Left lung (tissue), 10 donors: Measurements from ENCODE around the gene RHOT1. TPM values are rescaled to one million over a fixed set of nuclear protein-coding genes. Genes with fewer than 3 reads are reported as not detected.
"Not testable (repeated sequence)": the region's sequence is repeated elsewhere in the genome, so short reads cannot be mapped to it uniquely, and the experiment has no call there.

Source experiments
- ATAC-seq: fragments of 200-7000 bp; cut with Tn5 transposase; one replicate; pipeline ENCODE4 v1.9.1; 2020; ENCODE audit warnings: moderate library complexity
- DNase-seq, 4 donors: peaks; one replicate each; pipeline ENCODE4 v3.0.0-alpha.2; 2013 to 2020
- H3K27ac ChIP-seq, 2 donors: fragments of 200-600 bp; sonication (generic) in 1 of 2; one replicate each; pipeline versions ENCODE4 v1.5.0 to v1.8.0; 2020 to 2021
- H3K27me3 ChIP-seq, 2 donors: fragments of 200-600 bp; sonication (generic) in 1 of 2; one replicate each; pipeline versions ENCODE4 v1.5.0 to v1.8.0; 2020 to 2021
- H3K36me3 ChIP-seq, 2 donors: fragments of 200-600 bp; sonication (generic) in 1 of 2; one replicate each; pipeline versions ENCODE4 v1.5.0 to v1.8.0; 2020 to 2021
- H3K4me1 ChIP-seq, 2 donors: fragments of 200-600 bp; one replicate each; pipeline ENCODE4 v1.8.0; 2021
- H3K4me3 ChIP-seq, 2 donors: fragments of 200-600 bp; sonication (generic) in 1 of 2; one replicate each; pipeline versions ENCODE4 v1.5.0 to v1.8.0; 2020 to 2021; ENCODE audit warnings: mild to moderate bottlenecking in 1 of 2
- H3K9me3 ChIP-seq, 2 donors: fragments of 200-600 bp; sonication (generic) in 1 of 2; one replicate each; pipeline versions ENCODE4 v1.5.0 to v1.8.0; 2020 to 2021
- intact Hi-C, 2 donors: fragments of 100-400 bp; cut with DNase I; formaldehyde crosslinking; loops; one replicate each; pipeline versions ENCODE4 v1.11.2 to v1.14.2; 2022
- polyA plus RNA-seq, 6 donors: library from polyadenylated mRNA; unstranded; fragments of 120-200 nt; gene quantifications; one replicate each; pipeline ENCODE4 v1.2.1, GENCODE V29; 2013; ENCODE audit not compliant: insufficient read length in 6 of 6
- total RNA-seq, 2 donors: library from RNA; stranded (reverse); fragmentation: NEBNext Ultra II Directional; extraction: Animal tissue kit (Norgen Biotek cat#: 25700); gene quantifications; one replicate each; pipeline ENCODE4 v1.2.1, GENCODE V29; 2021
- TF ChIP-seq, protein P1 (sequence below), 2 donors: fragments of 200-600 bp; sonication (generic) in 1 of 2; IDR thresholded peaks; one replicate each; pipeline versions ENCODE4 v1.5.0 to v1.8.0; 2021; ENCODE audit warnings: antibody characterized with exemption in 2 of 2
- donor health status: DM: no; HTN: yes; CAD: no.
- donor health status: DM: no; HTN: no; CAD: no.

RHOT1 gene
- total and polyA plus RNA-seq, 8 donors, result 37.9 to 65.6 (median 58.5) TPM

- TF ChIP-seq, protein P1, sequence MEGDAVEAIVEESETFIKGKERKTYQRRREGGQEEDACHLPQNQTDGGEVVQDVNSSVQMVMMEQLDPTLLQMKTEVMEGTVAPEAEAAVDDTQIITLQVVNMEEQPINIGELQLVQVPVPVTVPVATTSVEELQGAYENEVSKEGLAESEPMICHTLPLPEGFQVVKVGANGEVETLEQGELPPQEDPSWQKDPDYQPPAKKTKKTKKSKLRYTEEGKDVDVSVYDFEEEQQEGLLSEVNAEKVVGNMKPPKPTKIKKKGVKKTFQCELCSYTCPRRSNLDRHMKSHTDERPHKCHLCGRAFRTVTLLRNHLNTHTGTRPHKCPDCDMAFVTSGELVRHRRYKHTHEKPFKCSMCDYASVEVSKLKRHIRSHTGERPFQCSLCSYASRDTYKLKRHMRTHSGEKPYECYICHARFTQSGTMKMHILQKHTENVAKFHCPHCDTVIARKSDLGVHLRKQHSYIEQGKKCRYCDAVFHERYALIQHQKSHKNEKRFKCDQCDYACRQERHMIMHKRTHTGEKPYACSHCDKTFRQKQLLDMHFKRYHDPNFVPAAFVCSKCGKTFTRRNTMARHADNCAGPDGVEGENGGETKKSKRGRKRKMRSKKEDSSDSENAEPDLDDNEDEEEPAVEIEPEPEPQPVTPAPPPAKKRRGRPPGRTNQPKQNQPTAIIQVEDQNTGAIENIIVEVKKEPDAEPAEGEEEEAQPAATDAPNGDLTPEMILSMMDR (IDR thresholded peaks at IDR 0.05), result no peak
- Histone ChIP-seq H3K4me1 (peaks cover 0 to 23% of the 10 kb centered on the region in 2 donors), H3K36me3 (no peaks in the 10 kb centered on the region), H3K4me3 (no peak overlapping the region), H3K9me3 (no peaks in the 10 kb centered on the region), H3K27ac (no peak overlapping the region), H3K27me3 (no peaks in the 10 kb centered on the region)
- intact Hi-C loops, result no loop called here
- DNase-seq (no peak), ATAC-seq (no peak)
Observed at GRCh38 chr17:32124985-32125847, 17.1 kb upstream of the RHOT1 start.

DNA sequence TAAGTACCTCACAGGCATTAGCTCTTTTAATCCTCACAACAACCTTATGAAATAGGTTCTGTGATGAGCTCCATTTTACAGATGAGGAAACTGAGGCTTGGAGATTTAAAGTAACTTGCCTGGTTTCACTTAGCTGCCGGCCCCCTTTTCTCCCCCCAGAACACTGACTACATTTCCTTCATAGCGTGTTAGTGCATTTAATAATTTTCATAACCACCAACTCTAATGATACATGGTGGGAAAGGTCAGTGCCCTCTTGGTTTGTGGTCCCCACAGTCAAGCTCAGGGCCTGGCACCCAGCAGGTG is 16.5 kb upstream of the RHOT1 start:
- no peak for ATAC-seq

DNA sequence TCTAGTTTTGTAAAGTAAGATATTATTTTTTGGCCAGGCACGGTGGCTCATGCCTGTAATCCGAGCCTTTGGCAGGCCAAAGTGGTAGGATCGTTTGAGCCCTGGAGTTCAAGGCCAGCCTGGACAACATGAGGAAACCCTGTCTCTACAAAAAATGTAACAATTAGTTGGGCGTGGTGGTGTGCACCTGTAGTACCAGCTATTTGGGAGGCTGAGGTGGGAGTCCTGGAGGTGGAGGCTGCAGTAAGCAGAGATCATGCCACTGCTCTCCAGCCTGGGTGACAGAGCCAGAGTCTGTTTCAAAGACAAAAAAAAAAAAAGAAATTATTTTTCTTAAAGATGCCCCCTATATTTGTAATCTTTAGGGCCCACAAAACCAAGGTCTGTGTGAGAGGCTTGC is 16.0 kb upstream of the RHOT1 start:
- no peak overlapping the region for H3K27ac ChIP-seq
- intact Hi-C loops, result no loop called here
- TF ChIP-seq, protein P1 (IDR thresholded peaks at IDR 0.05), result no peak
- no peaks in the 10 kb centered on the region for H3K36me3 ChIP-seq
- DNase-seq (no peak), ATAC-seq (no peak)
- H3K9me3 ChIP-seq, result no peaks in the 10 kb centered on the region
- H3K4me3 ChIP-seq, result no peak overlapping the region
- H3K27me3 ChIP-seq, result no peaks in the 10 kb centered on the region
- H3K4me1 ChIP-seq, result peaks cover 0 to 23% of the 10 kb centered on the region in 2 donors

More for the DNA sequence above, 16.5 kb upstream of the RHOT1 start:
- no peak overlapping the region for H3K4me3 ChIP-seq
- H3K27ac ChIP-seq, result no peak overlapping the region
- no peaks in the 10 kb centered on the region for H3K9me3 ChIP-seq
- H3K27me3 ChIP-seq, result no peaks in the 10 kb centered on the region
- no peaks in the 10 kb centered on the region for H3K36me3 ChIP-seq
- TF ChIP-seq, protein P1 (IDR thresholded peaks at IDR 0.05), result no peak
- peaks cover 0 to 23% of the 10 kb centered on the region in 2 donors for H3K4me1 ChIP-seq
- intact Hi-C loops, result no loop called here
- no peak for DNase-seq

DNA sequence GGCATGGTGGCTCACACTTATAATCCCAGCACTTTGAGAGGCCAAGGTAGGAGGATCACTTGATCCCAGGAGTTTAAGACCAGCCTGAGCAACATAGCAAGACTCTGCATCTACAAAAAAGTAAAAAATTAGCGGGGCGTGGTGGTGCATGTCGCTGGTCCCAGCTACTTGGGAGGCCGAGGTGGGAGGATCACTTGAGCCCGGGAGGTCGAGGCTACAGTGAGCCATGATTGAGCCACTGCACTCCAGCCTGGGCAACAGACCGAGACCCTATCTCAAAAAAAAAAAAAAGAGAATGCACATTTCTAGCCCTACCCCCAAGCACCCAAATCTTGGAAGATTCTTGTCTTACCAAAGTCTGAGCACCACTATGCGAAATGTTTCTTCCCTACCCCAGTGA is 15.6 kb upstream of the RHOT1 start:
- intact Hi-C loops, result no loop called here
- TF ChIP-seq, protein P1 (IDR thresholded peaks at IDR 0.05), result no peak

DNA sequence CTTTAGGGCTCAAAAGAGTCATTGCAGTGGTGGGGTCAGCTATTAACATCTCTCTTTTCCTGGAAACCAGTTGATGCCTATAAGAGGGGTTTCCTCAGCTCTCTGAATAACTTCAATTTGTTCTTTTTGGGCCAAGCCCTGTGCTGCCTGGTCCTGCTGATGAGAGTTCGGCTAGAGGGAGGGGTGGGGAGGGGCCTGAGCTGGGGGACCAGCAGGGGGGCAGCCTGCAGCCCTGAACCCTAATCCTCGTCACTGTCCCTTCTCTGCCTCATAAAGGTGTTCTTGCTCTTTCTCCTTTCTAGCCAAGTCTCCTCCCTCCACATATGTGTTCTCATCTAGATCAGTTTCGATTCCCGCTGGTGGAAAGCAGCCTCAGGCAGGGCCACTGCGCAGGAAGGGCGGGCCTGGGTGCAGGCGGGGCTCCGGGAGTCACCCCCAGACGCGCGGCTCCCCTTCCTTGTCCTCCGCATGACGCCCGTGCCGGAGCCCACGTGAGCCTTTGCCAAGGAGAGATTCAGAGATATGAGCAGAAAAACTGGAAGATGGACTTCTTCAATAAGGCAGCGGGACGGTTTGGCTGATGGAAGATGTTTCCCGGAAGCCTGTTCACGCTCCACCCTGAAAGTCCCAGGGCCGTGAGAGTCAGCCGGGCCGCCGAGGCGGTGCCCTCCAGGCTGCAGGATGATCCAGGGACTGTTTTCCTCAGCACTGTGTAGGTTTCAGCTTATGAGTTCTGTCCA is 15.0 kb upstream of the RHOT1 start:
- no peaks in the 10 kb centered on the region for H3K9me3 ChIP-seq
- H3K27me3 ChIP-seq, result no peaks in the 10 kb centered on the region
- ATAC-seq (peak; percentile 99), DNase-seq (peak; percentile 72 to 97 (median 85))
- peak overlapping the region; percentile 45 to 57 for H3K4me3 ChIP-seq
- TF ChIP-seq, protein P1 (IDR thresholded peaks at IDR 0.05), result no peak
- no peaks in the 10 kb centered on the region for H3K36me3 ChIP-seq
- H3K27ac ChIP-seq, result peak overlapping the region; percentile 90
- H3K4me1 ChIP-seq, result peaks cover 0 to 23% of the 10 kb centered on the region in 2 donors
- intact Hi-C loops, result no loop called here

More for the DNA sequence above, 15.6 kb upstream of the RHOT1 start:
- no peak for DNase-seq
- Histone ChIP-seq H3K27me3 (no peaks in the 10 kb centered on the region), H3K4me3 (peak overlapping the region in 1 of 2 donors; percentile 57), H3K27ac (peak overlapping the region; percentile 90), H3K9me3 (no peaks in the 10 kb centered on the region), H3K4me1 (peaks cover 0 to 23% of the 10 kb centered on the region in 2 donors), H3K36me3 (no peaks in the 10 kb centered on the region)
- no peak for ATAC-seq

DNA sequence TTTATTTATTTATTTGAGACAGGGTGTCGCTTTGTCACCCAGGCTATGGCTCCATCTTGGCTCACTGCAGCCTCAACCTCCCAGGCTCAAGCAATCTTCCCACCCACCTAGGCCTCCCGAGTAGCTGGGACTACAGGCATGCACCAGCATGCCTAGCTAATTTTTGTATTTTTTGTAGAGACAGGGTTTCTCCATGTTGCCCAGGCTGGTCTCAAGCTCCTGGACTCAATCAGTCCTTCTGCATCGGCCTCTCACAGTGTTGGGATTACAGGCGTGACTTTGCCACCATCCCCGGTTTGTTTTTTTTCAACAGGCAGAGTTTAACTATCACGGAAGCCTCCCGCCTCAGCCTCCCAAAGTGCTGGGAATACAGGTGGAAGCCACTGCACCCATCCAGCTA is 13.8 kb upstream of the RHOT1 start:
- H3K27me3 ChIP-seq, H3K9me3 ChIP-seq, H3K36me3 ChIP-seq, ATAC-seq, DNase-seq, intact Hi-C loops: not testable (repeated sequence)
- peak overlapping the region; percentile 90 for H3K27ac ChIP-seq
- H3K4me3 ChIP-seq, result peak overlapping the region in 1 of 2 donors; percentile 57
- peaks cover 0 to 23% of the 10 kb centered on the region in 2 donors for H3K4me1 ChIP-seq
